Central memory CD8-positive, alpha-beta T cell (primary cell): ENCODE results near the gene FOLH1.
"Not testable (repeated sequence)": the region's sequence is repeated elsewhere in the genome, so short reads cannot be mapped to it uniquely, and the experiment has no call there.

ENCODE experiments used
- ATAC-seq: fragments of 150-1000 bp; cut with Tn5 transposase; replicated peaks from 2 replicates; pipeline ENCODE4 v1.10.0; 2022; ENCODE audit warnings: mild to moderate bottlenecking, moderate FRiP score, moderate number of reproducible peaks; ENCODE audit not compliant: poor library complexity, severe bottlenecking; ENCODE audit errors: extremely low read depth
- DNase-seq, 2 donors: peaks; one replicate each; pipeline ENCODE4 v3.0.0; 2021; ENCODE audit warnings: low spot score in 2 of 2
- H3K27ac Mint-ChIP-seq: one replicate; pipeline ENCODE4 v1.8.0; 2022; ENCODE audit warnings: low read depth, mild to moderate bottlenecking, moderate library complexity, mixed read lengths
- H3K27me3 Mint-ChIP-seq: one replicate; pipeline ENCODE4 v1.8.0; 2022; ENCODE audit warnings: mixed read lengths
- H3K36me3 Mint-ChIP-seq: one replicate; pipeline ENCODE4 v1.8.0; 2022; ENCODE audit warnings: mild to moderate bottlenecking, moderate library complexity, mixed read lengths; ENCODE audit not compliant: insufficient read depth
- H3K4me1 Mint-ChIP-seq: one replicate; pipeline ENCODE4 v1.8.0; 2022; ENCODE audit warnings: mixed read lengths
- H3K4me3 Mint-ChIP-seq: one replicate; pipeline ENCODE4 v1.8.0; 2022; ENCODE audit warnings: mild to moderate bottlenecking, moderate library complexity, mixed read lengths
- H3K9me3 Mint-ChIP-seq: one replicate; pipeline ENCODE4 v1.8.0; 2022; ENCODE audit warnings: mixed read lengths

The FOLH1 gene

GRCh38 chr11:49213026-49213560 lies 4.7 kb upstream of the FOLH1 start:
- no peaks in the 10 kb centered on the region for H3K4me1 Mint-ChIP-seq
- H3K27ac Mint-ChIP-seq, result no peak overlapping the region
- ATAC-seq (no peak), DNase-seq (no peak)
- H3K9me3 Mint-ChIP-seq, result no peaks in the 10 kb centered on the region
- peaks cover 1% of the 10 kb centered on the region for H3K36me3 Mint-ChIP-seq
- H3K4me3 Mint-ChIP-seq, result no peak overlapping the region
- H3K27me3 Mint-ChIP-seq, result no peaks in the 10 kb centered on the region

GRCh38 chr11:49206999-49207398 lies 1.4 kb downstream of the FOLH1 start:
- H3K36me3 Mint-ChIP-seq, H3K9me3 Mint-ChIP-seq, DNase-seq, H3K27ac Mint-ChIP-seq, H3K4me3 Mint-ChIP-seq, H3K27me3 Mint-ChIP-seq, ATAC-seq, H3K4me1 Mint-ChIP-seq: not testable (repeated sequence)

GRCh38 chr11:49202287-49202976 lies 6.0 kb downstream of the FOLH1 start:
- ATAC-seq (no peak), DNase-seq (no peak)
- Mint-ChIP-seq H3K4me1 (no peaks in the 10 kb centered on the region), H3K27ac (no peak overlapping the region), H3K4me3 (no peak overlapping the region), H3K9me3 (peaks cover 6% of the 10 kb centered on the region), H3K36me3 (no peaks in the 10 kb centered on the region), H3K27me3 (no peaks in the 10 kb centered on the region)

- H3K9me3 Mint-ChIP-seq, H3K27ac Mint-ChIP-seq, H3K4me3 Mint-ChIP-seq, DNase-seq, ATAC-seq, H3K4me1 Mint-ChIP-seq, H3K27me3 Mint-ChIP-seq, H3K36me3 Mint-ChIP-seq: not testable (repeated sequence)
Observed at GRCh38 chr11:49196775-49197174, 11.6 kb downstream of the FOLH1 start.

- H3K9me3 Mint-ChIP-seq, H3K4me3 Mint-ChIP-seq, H3K27ac Mint-ChIP-seq, H3K27me3 Mint-ChIP-seq, H3K4me1 Mint-ChIP-seq, DNase-seq, H3K36me3 Mint-ChIP-seq, ATAC-seq: not testable (repeated sequence)
Observed at GRCh38 chr11:49196002-49196401, 12.4 kb downstream of the FOLH1 start.

DNA sequence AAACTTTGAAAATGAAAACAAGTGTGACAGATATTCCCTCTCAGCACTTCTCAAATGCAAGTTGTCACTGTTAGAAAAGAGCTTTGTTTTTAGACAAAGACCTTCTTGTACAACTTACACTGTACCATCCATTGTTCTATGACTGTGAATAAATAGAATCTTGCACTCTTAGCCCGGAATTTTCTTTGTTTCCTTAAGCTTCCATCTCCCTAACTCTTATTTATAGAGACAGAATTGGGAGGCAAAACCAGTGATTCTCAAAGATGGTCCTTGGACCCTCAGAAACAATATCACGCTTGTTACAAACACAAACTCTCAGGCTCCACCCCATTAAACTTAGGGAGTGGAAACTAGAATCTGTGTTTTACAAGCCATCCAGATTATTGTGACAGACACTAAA lies 18.1 kb downstream of the FOLH1 start:
- not testable (repeated sequence) for H3K4me3 Mint-ChIP-seq, H3K9me3 Mint-ChIP-seq, DNase-seq, H3K36me3 Mint-ChIP-seq, H3K4me1 Mint-ChIP-seq, H3K27me3 Mint-ChIP-seq, ATAC-seq, H3K27ac Mint-ChIP-seq

GRCh38 chr11:49186225-49186624 lies 22.2 kb downstream of the FOLH1 start:
- H3K36me3 Mint-ChIP-seq, ATAC-seq, DNase-seq, H3K4me1 Mint-ChIP-seq, H3K27ac Mint-ChIP-seq, H3K27me3 Mint-ChIP-seq, H3K4me3 Mint-ChIP-seq: not testable (repeated sequence)
- peaks cover 11% of the 10 kb centered on the region for H3K9me3 Mint-ChIP-seq

- H3K27me3 Mint-ChIP-seq, DNase-seq, H3K4me3 Mint-ChIP-seq, H3K27ac Mint-ChIP-seq, ATAC-seq, H3K36me3 Mint-ChIP-seq, H3K4me1 Mint-ChIP-seq: not testable (repeated sequence)
- peaks cover 11% of the 10 kb centered on the region for H3K9me3 Mint-ChIP-seq
Observed at GRCh38 chr11:49185597-49185996, 22.8 kb downstream of the FOLH1 start.

- H3K9me3 Mint-ChIP-seq, result peaks cover 11% of the 10 kb centered on the region
- H3K36me3 Mint-ChIP-seq, H3K27ac Mint-ChIP-seq, H3K4me3 Mint-ChIP-seq, H3K4me1 Mint-ChIP-seq, DNase-seq, ATAC-seq, H3K27me3 Mint-ChIP-seq: not testable (repeated sequence)
Observed at GRCh38 chr11:49184756-49185155, 23.6 kb downstream of the FOLH1 start.

DNA sequence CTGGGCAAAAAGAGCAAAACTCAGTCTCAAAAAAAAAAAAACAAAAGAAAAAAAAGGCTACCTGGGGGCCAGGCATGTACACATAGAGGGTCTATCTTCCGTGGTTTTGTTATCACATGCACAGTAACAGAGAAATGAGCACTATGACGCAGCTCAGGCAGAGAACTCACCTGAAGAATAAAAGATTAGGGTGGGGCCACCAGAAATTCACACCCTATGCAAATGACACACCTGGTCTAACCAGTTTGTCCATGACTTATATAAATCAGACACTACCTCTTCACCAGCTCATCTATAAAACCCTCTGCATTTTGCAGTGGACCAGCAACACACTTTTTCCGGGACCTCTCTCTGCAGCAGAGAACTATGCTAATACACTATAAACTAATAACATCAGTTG lies 30.5 kb downstream of the FOLH1 start:
- H3K9me3 Mint-ChIP-seq, H3K27ac Mint-ChIP-seq, H3K36me3 Mint-ChIP-seq, ATAC-seq, DNase-seq, H3K4me3 Mint-ChIP-seq, H3K4me1 Mint-ChIP-seq, H3K27me3 Mint-ChIP-seq: not testable (repeated sequence)

DNA sequence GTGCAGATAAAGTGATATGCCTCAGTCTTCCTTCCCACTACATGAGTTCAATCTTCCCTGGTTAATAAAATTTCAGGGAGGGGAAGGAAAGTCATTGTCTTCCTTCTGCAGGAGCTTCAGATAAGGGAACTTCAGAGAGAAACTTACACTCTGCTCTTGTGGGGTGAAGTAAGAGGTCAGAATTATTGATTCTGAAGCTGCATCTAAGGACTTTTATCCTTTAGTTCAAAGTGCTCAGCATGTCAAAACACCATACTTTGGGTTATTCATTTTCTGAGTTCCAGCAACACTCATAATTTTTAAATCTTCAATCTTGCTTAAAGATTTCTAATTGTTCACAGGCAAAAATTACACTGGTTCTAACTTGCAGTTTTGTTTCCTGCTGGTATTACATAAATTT lies 33.0 kb downstream of the FOLH1 start:
- not testable (repeated sequence) for H3K4me1 Mint-ChIP-seq, H3K4me3 Mint-ChIP-seq, H3K36me3 Mint-ChIP-seq, DNase-seq, ATAC-seq, H3K9me3 Mint-ChIP-seq, H3K27ac Mint-ChIP-seq, H3K27me3 Mint-ChIP-seq

DNA sequence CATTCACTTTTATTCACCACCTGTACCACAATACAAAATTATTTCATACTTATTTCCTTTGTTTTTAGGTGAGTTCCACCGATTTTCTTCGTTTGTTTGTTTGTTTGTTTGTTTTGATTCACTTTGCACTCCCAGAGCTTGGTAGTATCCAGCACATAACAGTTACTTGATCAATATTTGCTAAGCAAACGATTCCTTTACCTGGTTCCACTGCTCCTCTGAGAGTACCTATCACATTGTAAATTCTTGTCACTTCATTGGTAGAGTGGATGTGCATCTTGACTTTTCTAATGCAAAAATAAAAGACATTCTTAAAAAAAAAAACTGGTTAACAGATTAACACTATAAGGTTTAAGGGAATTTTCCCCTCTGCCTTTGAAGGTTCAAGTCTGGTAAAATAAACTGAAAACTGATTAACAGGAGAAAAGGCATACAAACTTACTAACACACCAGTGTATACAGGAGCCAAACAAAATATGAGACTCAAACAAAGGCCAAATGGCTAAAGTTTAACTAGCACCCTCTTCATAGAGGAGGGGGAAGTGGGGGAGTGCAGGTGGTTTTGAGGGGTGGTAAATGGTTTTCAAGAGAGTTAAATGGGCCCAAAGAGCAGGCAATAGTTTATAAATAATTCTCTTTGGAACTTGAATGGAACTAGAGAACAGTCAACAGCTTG lies 33.6 kb downstream of the FOLH1 start:
- DNase-seq, H3K4me1 Mint-ChIP-seq, ATAC-seq, H3K27me3 Mint-ChIP-seq, H3K4me3 Mint-ChIP-seq, H3K9me3 Mint-ChIP-seq, H3K27ac Mint-ChIP-seq, H3K36me3 Mint-ChIP-seq: not testable (repeated sequence)

GRCh38 chr11:49171613-49172012 lies 36.8 kb downstream of the FOLH1 start:
- not testable (repeated sequence) for H3K36me3 Mint-ChIP-seq, ATAC-seq, H3K27me3 Mint-ChIP-seq, H3K4me1 Mint-ChIP-seq, H3K9me3 Mint-ChIP-seq, H3K4me3 Mint-ChIP-seq, DNase-seq, H3K27ac Mint-ChIP-seq
